Natural killer cell (primary cell): Measurements from ENCODE around the gene SERPINA6. TPM values are rescaled to one million over a fixed set of nuclear protein-coding genes. Genes with fewer than 3 reads are reported as not detected.

ENCODE experiments used
- ATAC-seq, 3 donors: fragments of 150-1000 bp in 2 of 3; fragments of 200-7000 bp in 1 of 3; cut with Tn5 transposase; 1 replicate in 1 of 3; 2 replicates in 2 of 3; pipeline ENCODE4 v1.10.0; 2021; ENCODE audit warnings: mild to moderate bottlenecking in 2 of 3, moderate library complexity in 2 of 3
- DNase-seq, 2 donors: peaks; one replicate each; pipeline versions ENCODE4 v3.0.0 to v3.0.0-alpha.2; 2013 to 2021; ENCODE audit warnings: mixed read lengths in 1 of 2
- H3K27ac ChIP-seq: one replicate; pipeline ENCODE4 v1.5.1; 2013; ENCODE audit warnings: mild to moderate bottlenecking, low read length
- H3K27me3 ChIP-seq: one replicate; pipeline ENCODE4 v1.6.1; 2013; ENCODE audit warnings: low read length; ENCODE audit not compliant: control insufficient read depth, insufficient read depth
- H3K36me3 ChIP-seq: one replicate; pipeline ENCODE4 v1.6.1; 2013; ENCODE audit warnings: low read length; ENCODE audit not compliant: control insufficient read depth, insufficient read depth
- H3K4me1 ChIP-seq: one replicate; pipeline ENCODE4 v1.6.1; 2013; ENCODE audit warnings: low read length; ENCODE audit not compliant: control insufficient read depth, insufficient read depth
- H3K4me3 ChIP-seq: one replicate; pipeline ENCODE4 v1.5.1; 2013; ENCODE audit warnings: low read length
- H3K9me3 ChIP-seq: one replicate; pipeline ENCODE4 v1.6.1; 2013; ENCODE audit warnings: low read length; ENCODE audit not compliant: control insufficient read depth, insufficient read depth
- H3K27ac Mint-ChIP-seq, 2 donors: one replicate each; pipeline ENCODE4 v1.8.0; 2022; ENCODE audit warnings: mild to moderate bottlenecking in 2 of 2, mixed read lengths in 2 of 2, moderate library complexity in 1 of 2
- H3K27me3 Mint-ChIP-seq, 2 donors: one replicate each; pipeline ENCODE4 v1.8.0; 2022; ENCODE audit warnings: low read depth in 2 of 2, mixed read lengths in 2 of 2
- H3K36me3 Mint-ChIP-seq: one replicate; pipeline ENCODE4 v1.8.0; 2022; ENCODE audit warnings: mixed read lengths
- H3K4me1 Mint-ChIP-seq, 2 donors: one replicate each; pipeline ENCODE4 v1.8.0; 2022; ENCODE audit warnings: mixed read lengths in 2 of 2
- H3K4me3 Mint-ChIP-seq: one replicate; pipeline ENCODE4 v1.8.0; 2022; ENCODE audit warnings: mild to moderate bottlenecking, moderate library complexity, mixed read lengths
- H3K9me3 Mint-ChIP-seq, 2 donors: one replicate each; pipeline ENCODE4 v1.8.0; 2022; ENCODE audit warnings: mixed read lengths in 2 of 2
- CTCF ChIP-seq: fragments of 200-600 bp; IDR thresholded peaks from one replicate; pipeline ENCODE4 v1.8.0; 2022; ENCODE audit warnings: antibody characterized with exemption
- WGBS: methylation state at CpG from one replicate; pipeline ENCODE4 v1.1.7; 2013; ENCODE audit warnings: missing lambda C conversion rate; ENCODE audit not compliant: insufficient coverage; 5-methylcytosine and 5-hydroxymethylcytosine counted together
- intact Hi-C: fragments of 100-400 bp; cut with micrococcal nuclease; formaldehyde crosslinking; loops from one replicate; pipeline ENCODE4 v1.14.2; 2022
- total RNA-seq, 4 donors: library from RNA; stranded (reverse); fragments of 120-200 nt in 1 of 4; gene quantifications; one replicate each; pipeline versions ENCODE4 v1.2.3 to v1.2.4, GENCODE V29; 2013 to 2022

SERPINA6 gene
- total RNA-seq, 3 donors from 2014 or later (not counting 1 experiment from before 2014, with no cell fraction given) = not detected

- intact Hi-C loops = no loop called here
- no peak for TF ChIP-seq CTCF
- WGBS = 86% methylated on average over 6 of the region's 6 CpGs
- DNase-seq (no peak), ATAC-seq (no peak)
- no peak overlapping the region for H3K4me3 Mint-ChIP-seq
- peaks cover 10 to 20% of the 10 kb centered on the region in 2 donors for H3K27me3 Mint-ChIP-seq
- Histone ChIP-seq H3K27me3 (no peaks in the 10 kb centered on the region), H3K36me3 (no peaks in the 10 kb centered on the region), H3K9me3 (no peaks in the 10 kb centered on the region), H3K4me3 (no peak overlapping the region), H3K27ac (no peak overlapping the region), H3K4me1 (no peaks in the 10 kb centered on the region)
- H3K9me3 Mint-ChIP-seq = peaks cover 5 to 7% of the 10 kb centered on the region in 2 donors
- no peak overlapping the region for H3K27ac Mint-ChIP-seq
- H3K4me1 Mint-ChIP-seq = no peaks in the 10 kb centered on the region
- H3K36me3 Mint-ChIP-seq = no peaks in the 10 kb centered on the region
These were observed 10.5 kb downstream of the SERPINA6 start for GRCh38 chr14:94312481-94313246.

- no peak overlapping the region for H3K27ac Mint-ChIP-seq
- H3K9me3 Mint-ChIP-seq = peaks cover 2 to 7% of the 10 kb centered on the region in 2 donors
- Histone ChIP-seq H3K27me3 (no peaks in the 10 kb centered on the region), H3K9me3 (no peaks in the 10 kb centered on the region), H3K4me1 (peaks cover 12% of the 10 kb centered on the region), H3K27ac (no peak overlapping the region), H3K36me3 (no peaks in the 10 kb centered on the region), H3K4me3 (no peak overlapping the region)
- intact Hi-C loops = no loop called here
- H3K36me3 Mint-ChIP-seq = no peaks in the 10 kb centered on the region
- H3K4me1 Mint-ChIP-seq = peaks cover 6 to 12% of the 10 kb centered on the region in 2 donors
- WGBS = 86% methylated on average over 3 of the region's 3 CpGs
- TF ChIP-seq CTCF = no peak
- H3K27me3 Mint-ChIP-seq = peaks cover 2 to 6% of the 10 kb centered on the region in 2 donors
- no peak overlapping the region for H3K4me3 Mint-ChIP-seq
- no peak for DNase-seq
- ATAC-seq = no peak
These were observed 12.9 kb downstream of the SERPINA6 start for GRCh38 chr14:94310248-94310647.

GRCh38 chr14:94309721-94310120 lies 13.4 kb downstream of the SERPINA6 start:
- H3K4me1 Mint-ChIP-seq = peaks cover 8 to 17% of the 10 kb centered on the region in 2 donors
- H3K9me3 ChIP-seq = no peaks in the 10 kb centered on the region
- ATAC-seq (no peak), DNase-seq (no peak)
- H3K4me3 ChIP-seq = no peak overlapping the region
- H3K27ac ChIP-seq = no peak overlapping the region
- peaks cover 18% of the 10 kb centered on the region for H3K4me1 ChIP-seq
- WGBS = 92% methylated on average over 10 of the region's 10 CpGs
- intact Hi-C loops = no loop called here
- H3K36me3 Mint-ChIP-seq = no peaks in the 10 kb centered on the region
- H3K27me3 ChIP-seq = no peaks in the 10 kb centered on the region
- no peak overlapping the region for H3K4me3 Mint-ChIP-seq
- H3K9me3 Mint-ChIP-seq = peaks cover 2 to 7% of the 10 kb centered on the region in 2 donors
- H3K27ac Mint-ChIP-seq = no peak overlapping the region
- peaks cover 0 to 6% of the 10 kb centered on the region in 2 donors for H3K27me3 Mint-ChIP-seq
- no peaks in the 10 kb centered on the region for H3K36me3 ChIP-seq
- no peak for TF ChIP-seq CTCF
